Measurements from ENCODE around the gene VIPR2.

VIPR2 gene

GRCh38 chr7:159000859-159001435 is 143.7 kb downstream of the VIPR2 start:
- TF ChIP-seq SIN3A (IDR thresholded peaks at IDR 0.05; ENCODE audit: borderline replicate concordance, insufficient read depth, low read length) (no peak), REST (IDR thresholded peaks at IDR 0.05; ENCODE audit: insufficient read depth in 1 of 2, low read depth in 2 of 2, low read length in 2 of 2) (no peak), POLR2AphosphoS5 (IDR thresholded peaks at IDR 0.05; ENCODE audit: low read depth, low read length) (no peak), TAF1 (IDR thresholded peaks at IDR 0.05; ENCODE audit: borderline replicate concordance, insufficient read depth, low read length) (no peak), FOXP2 (optimal IDR thresholded peaks at IDR 0.05; ENCODE audit: borderline replicate concordance, extremely low read depth, extremely low read length, insufficient read depth) (no peak)

GRCh38 chr7:159000070-159000469 is 144.6 kb downstream of the VIPR2 start:
- TF ChIP-seq FOXP2 (optimal IDR thresholded peaks at IDR 0.05; ENCODE audit: borderline replicate concordance, extremely low read depth, extremely low read length, insufficient read depth), result no peak
- TF ChIP-seq TAF1 (IDR thresholded peaks at IDR 0.05; ENCODE audit: borderline replicate concordance, insufficient read depth, low read length), result no peak

- TF ChIP-seq SIN3A (IDR thresholded peaks at IDR 0.05; ENCODE audit: borderline replicate concordance, insufficient read depth, low read length) (no peak), REST (IDR thresholded peaks at IDR 0.05; ENCODE audit: insufficient read depth in 1 of 2, low read depth in 2 of 2, low read length in 2 of 2) (no peak), FOXP2 (optimal IDR thresholded peaks at IDR 0.05; ENCODE audit: borderline replicate concordance, extremely low read depth, extremely low read length, insufficient read depth) (no peak), POLR2AphosphoS5 (IDR thresholded peaks at IDR 0.05; ENCODE audit: low read depth, low read length) (no peak), TAF1 (IDR thresholded peaks at IDR 0.05; ENCODE audit: borderline replicate concordance, insufficient read depth, low read length) (no peak)
Observed at GRCh38 chr7:158999496-158999895, 145.2 kb downstream of the VIPR2 start.

GRCh38 chr7:158997471-158997870 is 147.2 kb downstream of the VIPR2 start:
- TF ChIP-seq FOXP2 (optimal IDR thresholded peaks at IDR 0.05; ENCODE audit: borderline replicate concordance, extremely low read depth, extremely low read length, insufficient read depth) (no peak), REST (IDR thresholded peaks at IDR 0.05; ENCODE audit: insufficient read depth in 1 of 2, low read depth in 2 of 2, low read length in 2 of 2) (no peak), TAF1 (IDR thresholded peaks at IDR 0.05; ENCODE audit: borderline replicate concordance, insufficient read depth, low read length) (no peak), SIN3A (IDR thresholded peaks at IDR 0.05; ENCODE audit: borderline replicate concordance, insufficient read depth, low read length) (no peak), POLR2AphosphoS5 (IDR thresholded peaks at IDR 0.05; ENCODE audit: low read depth, low read length) (no peak)

- TF ChIP-seq TAF1 (IDR thresholded peaks at IDR 0.05; ENCODE audit: borderline replicate concordance, insufficient read depth, low read length), result no peak
- no peak for TF ChIP-seq FOXP2 (optimal IDR thresholded peaks at IDR 0.05; ENCODE audit: borderline replicate concordance, extremely low read depth, extremely low read length, insufficient read depth)
- no peak for TF ChIP-seq SIN3A (IDR thresholded peaks at IDR 0.05; ENCODE audit: borderline replicate concordance, insufficient read depth, low read length)
Observed at GRCh38 chr7:158997110-158997453, 147.6 kb downstream of the VIPR2 start.

- TF ChIP-seq POLR2AphosphoS5 (IDR thresholded peaks at IDR 0.05; ENCODE audit: low read depth, low read length) (no peak), TAF1 (IDR thresholded peaks at IDR 0.05; ENCODE audit: borderline replicate concordance, insufficient read depth, low read length) (no peak)
Observed at GRCh38 chr7:158996214-158997109, 148.2 kb downstream of the VIPR2 start.
